Tibial nerve (tissue), 4 donors: Measurements from ENCODE around the gene SLX9.

Source experiments
- CTCF ChIP-seq, 5 experiments: fragments of 200-600 bp in 3 of 5; fragments of 450-650 bp in 2 of 5; sonication (generic) in 3 of 5; IDR thresholded peaks; one replicate each; pipeline ENCODE4 v1.5.1; 2016 to 2019; ENCODE audit warnings: antibody characterized with exemption in 5 of 5, mild to moderate bottlenecking in 3 of 5, moderate library complexity in 2 of 5
- EP300 ChIP-seq, 2 donors: sonication (generic); formaldehyde crosslinking; IDR thresholded peaks; one replicate each; pipeline ENCODE4 v1.6.1; 2017; ENCODE audit warnings: antibody characterized with exemption in 2 of 2, mild to moderate bottlenecking in 1 of 2
- POLR2A ChIP-seq, 2 donors: fragments of 450-650 bp; IDR thresholded peaks; one replicate each; pipeline ENCODE4 v1.6.1; 2017; ENCODE audit warnings: antibody characterized with exemption in 2 of 2, mild to moderate bottlenecking in 2 of 2, moderate library complexity in 2 of 2

DNA sequence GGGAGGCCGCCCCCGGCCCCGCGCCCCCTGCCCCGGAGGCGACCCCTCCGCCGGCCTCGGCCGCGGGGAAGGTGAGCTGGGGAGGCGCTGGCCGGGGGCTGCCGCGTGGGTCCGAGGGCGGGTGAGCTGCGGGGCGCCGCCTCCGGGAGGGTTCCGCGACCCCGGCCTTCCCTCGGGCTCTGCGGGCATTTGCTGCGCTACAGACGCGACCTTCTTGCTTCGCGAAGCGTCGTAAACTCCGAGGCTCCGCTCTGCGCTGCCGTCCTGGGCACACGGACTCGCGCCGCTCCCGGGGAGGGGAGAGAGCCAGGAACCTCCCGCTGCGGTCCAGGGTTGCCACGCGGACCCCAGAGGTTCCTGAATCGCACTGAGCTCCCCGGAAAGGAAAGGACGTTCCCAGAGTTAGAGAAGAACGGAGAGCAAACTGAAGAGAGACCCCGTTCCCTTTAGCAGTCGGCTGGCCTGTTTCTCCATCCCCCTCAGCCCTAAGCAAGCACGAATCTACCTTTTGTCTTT is 345 bp downstream of the SLX9 start:
- TF ChIP-seq EP300 (IDR thresholded peaks at IDR 0.05) (no peak), CTCF (IDR thresholded peaks at IDR 0.05) (no peak), POLR2A (IDR thresholded peaks at IDR 0.05) (no peak)
